K562 (cell line): ENCODE measurements around the gene DCXR. TPM values are rescaled to one million over a fixed set of nuclear protein-coding genes. Genes with fewer than 3 reads are reported as not detected.

ENCODE experiments used
- ATAC-seq: fragments of 200-7000 bp; cut with Tn5 transposase; 3 replicates; pipeline ENCODE4 v1.9.1; 2020; ENCODE audit warnings: moderate library complexity
- BruUV-seq: library from RNA; stranded (reverse); fragments of 400-500 nt; replicated peaks from 2 replicates; lab custom pipeline; 2021; lab: Mats Ljungman, UMichigan
- CTCF ChIA-PET: fragments of 300-600 bp; formaldehyde crosslinking; extraction: SDS; loops from one replicate; lab custom pipeline; 2021; ENCODE audit warnings: low intra/inter-chr PET ratio; lab: Yijun Ruan, JAX
- POLR2A ChIA-PET: fragments of 300-600, 350-650 bp; sonication (Branson Sonifier 250); formaldehyde crosslinking; extraction: SDS; loops from one replicate; lab custom pipeline; 2021; ENCODE audit warnings: antibody characterized with exemption, inconsistent platforms; lab: Yijun Ruan, JAX
- DNase-seq, 4 experiments: peaks; one replicate each; pipeline versions ENCODE4 v3.0.0 to v3.0.0-alpha.2; 2011 to 2018; ENCODE audit warnings: low spot score in 3 of 4, mixed read lengths in 3 of 4; ENCODE audit errors: extremely low read depth in 1 of 4
- FAIRE-seq: peaks from 2 replicates; lab custom pipeline; 2011; peaks lifted over from hg19 to GRCh38; lab: Jason Lieb, UNC
- H2AFZ ChIP-seq: 2 replicates; pipeline ENCODE4 v1.6.0; 2011; ENCODE audit warnings: low read depth, low read length, control low read depth, inconsistent platforms
- H3K27ac ChIP-seq: fragments of 200-600 bp; 3 replicates; pipeline ENCODE4 v1.8.0; 2011; ENCODE audit warnings: low read depth, mild to moderate bottlenecking, control low read depth, inconsistent platforms, low read length, moderate library complexity, mixed read lengths; ENCODE audit errors: extremely low read depth
- H3K27me3 ChIP-seq, 2 experiments: fragments of 300-600 bp in 1 of 2; 2 replicates in 1 of 2; 3 replicates in 1 of 2; pipeline versions ENCODE4 v1.6.0 to v1.8.0; 2011; ENCODE audit warnings: inconsistent platforms in 2 of 2, low read length in 2 of 2, mild to moderate bottlenecking in 1 of 2, mixed read lengths in 1 of 2, moderate library complexity in 1 of 2; ENCODE audit not compliant: control insufficient read depth in 2 of 2, insufficient read depth in 2 of 2
- H3K36me3 ChIP-seq: fragments of 300-600 bp; 3 replicates; pipeline ENCODE4 v1.8.0; 2011; ENCODE audit warnings: mild to moderate bottlenecking, low read length, inconsistent platforms; ENCODE audit not compliant: control insufficient read depth, insufficient read depth
- H3K4me1 ChIP-seq, 2 experiments: fragments of 200-600 bp in 1 of 2; replicated peaks in 1 of 2; 2 replicates in 1 of 2; 3 replicates in 1 of 2; pipeline versions ENCODE4 v1.5.1 to v1.8.0; 2011; ENCODE audit warnings: inconsistent platforms in 2 of 2, low read length in 2 of 2, mild to moderate bottlenecking in 1 of 2, mixed read lengths in 1 of 2, moderate library complexity in 1 of 2; ENCODE audit not compliant: control insufficient read depth in 2 of 2, insufficient read depth in 2 of 2
- H3K4me2 ChIP-seq: 2 replicates; pipeline ENCODE4 v1.6.1; 2011; ENCODE audit warnings: low read length, control low read depth, inconsistent platforms, mixed read lengths; ENCODE audit not compliant: insufficient read depth
- H3K4me3 ChIP-seq: fragments of 200-600 bp; sonication (generic), shearing (Covaris generic); 2 replicates; pipeline ENCODE4 v1.5.1; 2016; ENCODE audit warnings: control low read depth, inconsistent platforms
- H3K79me2 ChIP-seq: fragments of 200-600 bp; 3 replicates; pipeline ENCODE4 v1.8.0; 2011; ENCODE audit warnings: low read length, inconsistent platforms; ENCODE audit not compliant: control insufficient read depth, insufficient read depth
- H3K9ac ChIP-seq, 2 experiments: 2 replicates each; pipeline versions ENCODE4 v1.6.0 to v1.6.1; 2011; ENCODE audit warnings: low read depth in 2 of 2, low read length in 2 of 2, control low read depth in 1 of 2, inconsistent platforms in 1 of 2, mild to moderate bottlenecking in 1 of 2, mixed read lengths in 1 of 2; ENCODE audit not compliant: insufficient read depth in 1 of 2
- H3K9me1 ChIP-seq: one replicate; pipeline ENCODE4 v1.6.0; 2011; ENCODE audit warnings: inconsistent platforms, mild to moderate bottlenecking, low read length, moderate library complexity; ENCODE audit not compliant: control insufficient read depth, insufficient read depth
- H3K9me3 ChIP-seq: replicated peaks from 2 replicates; pipeline ENCODE4 v1.5.1; 2011; ENCODE audit warnings: low read depth, low read length, inconsistent platforms; ENCODE audit not compliant: control insufficient read depth, insufficient read depth
- H4K20me1 ChIP-seq: replicated peaks from 2 replicates; pipeline ENCODE4 v1.6.1; 2011; ENCODE audit warnings: low read length, inconsistent platforms, mixed read lengths; ENCODE audit not compliant: control insufficient read depth, insufficient read depth
- HBP1 ChIP-seq: fragments of 450-650 bp; formaldehyde crosslinking; IDR thresholded peaks from 2 replicates; pipeline ENCODE4 v1.4.0; 2022; ENCODE audit warnings: missing genetic modification characterization
- HIVEP1 ChIP-seq: fragments of 250-450 bp; sonication (Bioruptor Pico); IDR thresholded peaks from 2 replicates; pipeline ENCODE4 v1.4.0; 2020; ENCODE audit warnings: mild to moderate bottlenecking
- MAFK ChIP-seq: IDR thresholded peaks from 2 replicates; pipeline ENCODE4 v1.6.1; 2011; ENCODE audit warnings: low read length, improper control_type of control experiment
- MYC ChIP-seq, 2 experiments: fragments of 250-450 bp in 1 of 2; sonication (Bioruptor Pico) in 1 of 2; IDR thresholded peaks; 2 replicates each; pipeline versions ENCODE4 v1.5.1 to v1.6.1; 2012 to 2021; ENCODE audit warnings: low read depth in 2 of 2, borderline replicate concordance in 1 of 2, improper control_type of control experiment in 1 of 2, low read length in 1 of 2, mild to moderate bottlenecking in 1 of 2, moderate library complexity in 1 of 2
- PHF20 ChIP-seq: fragments of 450-650 bp; IDR thresholded peaks from 2 replicates; pipeline ENCODE4 v1.6.1; 2018; ENCODE audit not compliant: partially characterized antibody
- PTTG1 ChIP-seq: fragments of 450-650 bp; IDR thresholded peaks from 2 replicates; pipeline ENCODE4 v1.6.1; 2016; ENCODE audit warnings: low read depth, mild to moderate bottlenecking, missing genetic modification characterization, missing compliant biosample characterization
- UBTF ChIP-seq, 2 experiments: IDR thresholded peaks; 2 replicates each; pipeline ENCODE4 v1.6.1; 2012; ENCODE audit warnings: improper control_type of control experiment in 2 of 2, low read depth in 2 of 2, low read length in 2 of 2, borderline replicate concordance in 1 of 2
- ZC3H11A ChIP-seq: IDR thresholded peaks from 2 replicates; pipeline ENCODE4 v1.6.1; 2012; ENCODE audit warnings: low read depth, low read length, improper control_type of control experiment
- ZNF174 ChIP-seq: fragments of 250-450 bp; sonication (Bioruptor Pico); IDR thresholded peaks from 2 replicates; pipeline ENCODE4 v1.4.0; 2020; ENCODE audit warnings: mild to moderate bottlenecking
- ZNF551 ChIP-seq: fragments of 250-450 bp; sonication (Bioruptor Pico); IDR thresholded peaks from 2 replicates; pipeline ENCODE4 v1.5.0; 2021; ENCODE audit warnings: mild to moderate bottlenecking, moderate library complexity
- ZNF766 ChIP-seq: fragments of 200-800 bp; sonication (Bioruptor generic); conservative IDR thresholded peaks from 2 replicates; pipeline ENCODE4 v1.6.1; 2016; ENCODE audit warnings: missing genetic modification characterization, missing compliant biosample characterization
- WGBS: fragments of 100-300 bp; shearing (Covaris generic); methylation state at CpG from one replicate; pipeline ENCODE4 v1.1.6; 2016; ENCODE audit warnings: low coverage, mixed read lengths; ENCODE audit not compliant: insufficient coverage; ENCODE audit errors: missing lambda C conversion rate; 5-methylcytosine and 5-hydroxymethylcytosine counted together
- in situ Hi-C: fragments of 300-500 bp; cut with MboI; formaldehyde crosslinking; loops from 4 replicates; pipeline ENCODE4 v1.15.0; 2018; ENCODE audit warnings: inconsistent platforms, mixed read lengths
- intact Hi-C: fragments of 100-400 bp; cut with micrococcal nuclease; formaldehyde crosslinking; loops from 2 replicates; pipeline ENCODE4 v1.14.2; 2022
- polyA plus RNA-seq, 8 experiments: library from polyadenylated mRNA; depleted of rRNA in 4 of 8; stranded (reverse) in 5 of 8; unstranded in 3 of 8; fragments of >200 nt; fragmentation: Nextera tagmentation in 2 of 8; fragmentation: Illumina TruSeq in 1 of 8; extraction: Ambion mirVana in 2 of 8; extraction: Trizol in 1 of 8; gene quantifications; 2 replicates each; pipeline versions ENCODE4 v1.2.1 to v1.2.3, GENCODE V29; 2011 to 2014; ENCODE audit warnings: inconsistent platforms in 1 of 8, missing spikeins in 1 of 8
- total RNA-seq, 7 experiments: library from RNA; depleted of rRNA in 6 of 7; stranded (reverse); fragments of >200 nt in 6 of 7; fragmentation: Illumina TruSeq in 2 of 7; extraction: Trizol in 2 of 7; gene quantifications; 2 replicates each; pipeline versions ENCODE4 v1.2.1 to v1.2.3, GENCODE V29; 2011 to 2021; ENCODE audit warnings: low replicate concordance in 1 of 7
- TF ChIP-seq, protein P1 (sequence below): fragments of 450-650 bp; formaldehyde crosslinking; IDR thresholded peaks from 2 replicates; pipeline ENCODE4 v1.4.0; 2022; ENCODE audit warnings: missing genetic modification characterization
- TF ChIP-seq, protein P2 (sequence below): sonication (generic); formaldehyde crosslinking; IDR thresholded peaks from 2 replicates; pipeline ENCODE4 v1.8.0; 2022; ENCODE audit warnings: mild to moderate bottlenecking, missing genetic modification reagents
- TF ChIP-seq, protein P3 (sequence below): fragments of 250-450 bp; sonication (Bioruptor Pico); IDR thresholded peaks from 2 replicates; pipeline ENCODE4 v1.5.0; 2021

DCXR gene
- total and polyA plus RNA-seq, 9 of the 15 experiments (the other 6 are each of a cell fraction or from before 2014, with no cell fraction given), result 21.3 to 274 (median 156) TPM

DNA sequence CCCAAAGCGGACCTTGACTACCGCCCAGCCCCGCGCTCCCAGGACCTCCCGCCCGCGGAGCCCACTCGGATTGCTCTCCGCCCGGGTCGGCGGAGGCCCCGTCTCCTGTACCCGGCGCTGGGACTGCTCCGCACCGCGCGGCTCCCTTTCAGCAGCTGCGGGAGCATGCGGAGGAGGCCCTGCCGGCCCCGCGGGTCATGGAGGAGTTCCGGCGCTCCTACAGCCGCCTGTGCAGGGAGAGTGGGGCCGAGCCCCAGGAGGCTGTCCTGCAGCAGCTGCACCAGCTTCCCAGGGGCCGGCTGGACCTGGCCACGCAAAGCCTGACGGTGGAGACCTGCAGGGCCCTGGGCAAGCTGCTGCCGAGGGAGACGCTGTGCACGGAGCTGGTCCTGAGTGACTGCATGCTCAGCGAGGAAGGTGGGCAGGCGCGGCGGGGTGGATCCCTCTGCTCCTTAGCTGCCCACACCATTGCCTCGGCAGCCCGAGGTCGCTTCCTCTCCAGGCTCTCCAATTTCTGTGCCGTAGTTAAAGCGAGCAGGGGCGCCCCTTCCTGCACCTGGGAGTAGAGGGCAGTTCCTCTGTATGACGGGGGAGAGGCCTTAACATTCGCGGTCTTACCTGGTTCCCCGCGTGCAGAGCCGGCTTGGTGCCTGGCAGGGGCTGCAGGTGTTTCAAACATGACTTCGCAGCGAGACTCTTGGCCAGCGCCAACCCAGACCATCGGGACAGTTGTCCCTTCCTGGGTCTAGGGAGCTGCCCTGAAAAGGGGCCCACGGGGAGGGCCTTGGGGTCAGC, 13.9 kb downstream of the DCXR start:
- peaks cover 17% of the 10 kb centered on the region for H4K20me1 ChIP-seq
- H3K4me2 ChIP-seq, result peak overlapping the region; percentile 73
- peak overlapping the region; percentile 69 to 97 for H3K9ac ChIP-seq
- H3K4me3 ChIP-seq, result peak overlapping the region; percentile 69
- intact Hi-C loops, result loop anchor here (1.0 to 5.0 kb wide), 3 partner anchors 8 to 163 kb away; partner anchors contain the start of genes ASPSCR1, P4HB and RAC3
- in situ Hi-C loops, result no loop called here
- H3K4me1 ChIP-seq, result peaks cover 14 to 88% of the 10 kb centered on the region in 2 experiments
- FAIRE-seq, result peak; percentile 51
- CTCF ChIA-PET, result interaction anchor here (0.5 to 6.6 kb wide), 3 partner anchors 64 to 531 kb away, joined by 4 to 103 read pairs (median 4); partner anchors contain the start of gene NOTUM
- peak; percentile 22 for ATAC-seq
- peaks cover 22% of the 10 kb centered on the region; the same call in 1 of the 3 replicates for H3K36me3 ChIP-seq
- peak in 1 of 4 experiments; percentile 44 for DNase-seq
- BruUV-seq, result no TSS peak
- peak overlapping the region; percentile 52; the same call in 2 of the 3 replicates for H3K27ac ChIP-seq
- peaks cover 36% of the 10 kb centered on the region for H3K79me2 ChIP-seq
- H3K27me3 ChIP-seq, result no peaks in the 10 kb centered on the region
- POLR2A ChIA-PET, result interaction anchor here (0.5 to 5.0 kb wide), 7 partner anchors 11 to 470 kb away, joined by 3 to 51 read pairs (median 4); partner anchors contain the start of genes ALYREF, ANAPC11 and DCXR
- H3K9me3 ChIP-seq, result no peaks in the 10 kb centered on the region
- H2AFZ ChIP-seq, result peak overlapping the region; percentile 71
- no peaks in the 10 kb centered on the region for H3K9me1 ChIP-seq
- 11% methylated on average over 35 of the region's 55 CpGs for WGBS
- TF ChIP-seq ZC3H11A (no peak), PTTG1 (no peak), MYC (IDR thresholded peaks at IDR 0.05; ENCODE audit: low read depth, low read length) (no peak), MYC (CRISPR knock-in tag; IDR thresholded peaks at IDR 0.05; ENCODE audit: borderline replicate concordance, low read depth) (no peak), MAFK (no peak), HIVEP1 (CRISPR knock-in tag) (no peak), HBP1 (CRISPR knock-in tag) (no peak), UBTF (IDR thresholded peaks at IDR 0.05; ENCODE audit: borderline replicate concordance in 1 of 2, low read depth in 2 of 2, low read length in 2 of 2) (0 out of 4 replicates have a peak, but pooled peaks of 1 of the 2 experiments have one; percentile 50), ZNF174 (CRISPR knock-in tag) (no peak), ZNF766 (no peak), PHF20 (peak; percentile 56), ZNF551 (CRISPR knock-in tag) (no peak)
- TF ChIP-seq, protein P1, sequence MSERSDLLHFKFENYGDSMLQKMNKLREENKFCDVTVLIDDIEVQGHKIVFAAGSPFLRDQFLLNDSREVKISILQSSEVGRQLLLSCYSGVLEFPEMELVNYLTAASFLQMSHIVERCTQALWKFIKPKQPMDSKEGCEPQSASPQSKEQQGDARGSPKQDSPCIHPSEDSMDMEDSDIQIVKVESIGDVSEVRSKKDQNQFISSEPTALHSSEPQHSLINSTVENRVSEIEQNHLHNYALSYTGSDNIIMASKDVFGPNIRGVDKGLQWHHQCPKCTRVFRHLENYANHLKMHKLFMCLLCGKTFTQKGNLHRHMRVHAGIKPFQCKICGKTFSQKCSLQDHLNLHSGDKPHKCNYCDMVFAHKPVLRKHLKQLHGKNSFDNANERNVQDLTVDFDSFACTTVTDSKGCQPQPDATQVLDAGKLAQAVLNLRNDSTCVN, result no peak
- TF ChIP-seq, protein P2, sequence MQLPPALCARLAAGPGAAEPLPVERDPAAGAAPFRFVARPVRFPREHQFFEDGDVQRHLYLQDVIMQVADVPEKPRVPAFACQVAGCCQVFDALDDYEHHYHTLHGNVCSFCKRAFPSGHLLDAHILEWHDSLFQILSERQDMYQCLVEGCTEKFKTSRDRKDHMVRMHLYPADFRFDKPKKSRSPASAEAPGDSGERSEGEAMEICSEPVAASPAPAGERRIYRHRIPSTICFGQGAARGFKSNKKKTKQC (CRISPR knock-in tag), result no peak
- TF ChIP-seq, protein P3, sequence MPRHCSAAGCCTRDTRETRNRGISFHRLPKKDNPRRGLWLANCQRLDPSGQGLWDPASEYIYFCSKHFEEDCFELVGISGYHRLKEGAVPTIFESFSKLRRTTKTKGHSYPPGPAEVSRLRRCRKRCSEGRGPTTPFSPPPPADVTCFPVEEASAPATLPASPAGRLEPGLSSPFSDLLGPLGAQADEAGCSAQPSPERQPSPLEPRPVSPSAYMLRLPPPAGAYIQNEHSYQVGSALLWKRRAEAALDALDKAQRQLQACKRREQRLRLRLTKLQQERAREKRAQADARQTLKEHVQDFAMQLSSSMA, result no peak
